ENCODE measurements around the gene ELFN2.

ELFN2 gene

DNA sequence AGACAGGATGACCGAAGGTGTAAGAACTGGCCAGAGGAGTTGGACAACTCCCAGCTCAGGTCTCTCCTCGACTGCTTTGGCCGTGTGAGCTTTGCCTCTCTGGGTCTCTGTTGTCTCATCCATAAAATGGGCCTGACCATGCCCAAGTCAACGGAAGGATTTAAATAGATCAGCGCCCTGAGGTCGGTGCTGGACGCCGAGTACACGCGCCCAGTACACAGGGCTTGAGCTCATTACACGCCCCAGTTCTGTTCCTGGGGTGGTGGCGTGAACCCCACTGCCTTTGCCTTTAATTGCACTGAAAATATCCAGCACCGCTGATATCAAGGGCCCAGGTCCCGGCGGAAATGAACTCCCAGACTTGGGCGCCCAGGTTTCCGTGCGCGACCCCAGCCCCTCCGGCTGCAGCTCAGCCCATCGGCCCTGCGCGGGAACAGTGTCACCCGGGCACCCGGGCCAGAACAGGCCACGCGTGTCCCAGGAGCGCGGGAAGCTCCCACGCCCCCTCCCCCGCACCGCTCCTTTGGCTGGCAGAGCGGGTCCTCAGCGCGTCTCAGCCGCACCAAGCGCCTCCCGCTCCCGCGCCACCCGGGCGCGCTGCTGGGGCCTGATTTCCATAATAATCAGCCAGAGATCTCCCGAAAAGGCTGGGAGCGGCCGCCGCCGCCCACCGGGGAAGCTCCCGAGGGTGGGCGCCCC is 102.8 kb downstream of the ELFN2 start:
- Histone ChIP-seq H3K9ac (ENCODE audit: low read depth, low read length) (no peak overlapping the region), H3K79me2 (ENCODE audit: insufficient read depth, low read length) (no peaks in the 10 kb centered on the region), H3K4me3 (ENCODE audit: low read depth in 1 of 2, low read length in 2 of 2) (no peak overlapping the region), H4K20me1 (ENCODE audit: insufficient read depth, low read length) (peaks cover 11% of the 10 kb centered on the region; the same call in 1 of the 2 replicates), H3K9me3 (ENCODE audit: insufficient read depth, low read length, severe bottlenecking) (no peaks in the 10 kb centered on the region), H3K4me1 (ENCODE audit: insufficient read depth, low read length) (no peaks in the 10 kb centered on the region), H3K36me3 (ENCODE audit: insufficient read depth, low read length) (no peaks in the 10 kb centered on the region), H3K27me3 (ENCODE audit: insufficient read depth, low read length, poor library complexity) (peaks cover 43% of the 10 kb centered on the region), H2AFZ (ENCODE audit: low read depth, low read length) (no peak overlapping the region), H3K4me2 (ENCODE audit: insufficient read depth, low read length) (no peak overlapping the region), H3K27ac (ENCODE audit: low read length) (no peak overlapping the region)
- DNase-seq (no peak), ATAC-seq (ENCODE audit: insufficient read depth, low read depth) (no peak)
- TF ChIP-seq EZH2 (IDR thresholded peaks at IDR 0.05; ENCODE audit: borderline replicate concordance, low read depth, low read length, severe bottlenecking): peak; percentile 83
- TF ChIP-seq, protein P1, sequence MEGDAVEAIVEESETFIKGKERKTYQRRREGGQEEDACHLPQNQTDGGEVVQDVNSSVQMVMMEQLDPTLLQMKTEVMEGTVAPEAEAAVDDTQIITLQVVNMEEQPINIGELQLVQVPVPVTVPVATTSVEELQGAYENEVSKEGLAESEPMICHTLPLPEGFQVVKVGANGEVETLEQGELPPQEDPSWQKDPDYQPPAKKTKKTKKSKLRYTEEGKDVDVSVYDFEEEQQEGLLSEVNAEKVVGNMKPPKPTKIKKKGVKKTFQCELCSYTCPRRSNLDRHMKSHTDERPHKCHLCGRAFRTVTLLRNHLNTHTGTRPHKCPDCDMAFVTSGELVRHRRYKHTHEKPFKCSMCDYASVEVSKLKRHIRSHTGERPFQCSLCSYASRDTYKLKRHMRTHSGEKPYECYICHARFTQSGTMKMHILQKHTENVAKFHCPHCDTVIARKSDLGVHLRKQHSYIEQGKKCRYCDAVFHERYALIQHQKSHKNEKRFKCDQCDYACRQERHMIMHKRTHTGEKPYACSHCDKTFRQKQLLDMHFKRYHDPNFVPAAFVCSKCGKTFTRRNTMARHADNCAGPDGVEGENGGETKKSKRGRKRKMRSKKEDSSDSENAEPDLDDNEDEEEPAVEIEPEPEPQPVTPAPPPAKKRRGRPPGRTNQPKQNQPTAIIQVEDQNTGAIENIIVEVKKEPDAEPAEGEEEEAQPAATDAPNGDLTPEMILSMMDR (IDR thresholded peaks at IDR 0.05; ENCODE audit: borderline replicate concordance, extremely low read depth, low read length, poor library complexity, severe bottlenecking): no peak

DNA sequence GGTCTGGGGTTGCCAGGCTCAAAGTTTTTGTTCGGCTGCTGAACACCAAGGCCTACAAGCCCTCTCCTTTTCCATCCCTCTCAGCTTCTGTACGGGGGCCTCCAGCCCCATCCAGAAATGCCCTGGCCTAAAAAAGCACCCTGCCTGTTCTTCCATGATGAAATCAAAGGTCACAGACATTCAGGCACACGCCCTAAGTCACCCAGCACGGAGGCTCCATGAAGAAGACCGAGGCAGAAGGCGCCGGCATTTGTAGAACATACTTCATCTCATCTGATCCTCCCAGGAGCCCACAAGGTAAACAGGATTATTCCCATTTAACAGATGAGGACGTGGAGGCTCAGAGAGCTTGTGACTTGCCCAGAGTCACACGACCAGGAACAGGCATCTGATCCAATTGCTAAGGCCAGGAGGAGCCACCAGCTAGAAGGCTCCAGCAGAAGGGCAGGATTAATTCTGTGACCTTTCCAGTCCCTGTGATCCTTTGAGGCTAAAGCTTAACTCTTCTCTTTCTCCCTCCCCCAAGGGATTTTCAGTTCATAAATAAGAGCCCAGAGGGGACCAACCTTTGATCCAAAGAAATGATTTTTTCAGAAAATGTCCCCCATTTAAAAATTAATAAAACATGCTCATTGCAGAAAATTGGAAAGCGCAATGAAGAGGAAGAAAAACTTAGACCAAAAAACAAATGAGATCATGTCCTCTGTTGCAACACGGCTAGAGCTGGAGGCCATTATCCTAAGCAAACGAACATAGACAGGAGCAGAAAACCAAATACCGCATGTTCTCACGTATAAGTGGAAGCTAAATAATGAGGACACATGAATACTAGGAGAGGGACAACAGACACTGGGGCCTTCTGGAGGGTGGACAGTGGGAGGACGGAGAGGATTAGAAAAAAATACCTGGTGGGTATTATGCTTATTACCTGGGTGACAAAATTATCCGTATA is 106.3 kb downstream of the ELFN2 start:
- Histone ChIP-seq H3K4me1 (ENCODE audit: insufficient read depth, low read length) (no peaks in the 10 kb centered on the region), H3K4me2 (ENCODE audit: insufficient read depth, low read length) (no peak overlapping the region)

DNA sequence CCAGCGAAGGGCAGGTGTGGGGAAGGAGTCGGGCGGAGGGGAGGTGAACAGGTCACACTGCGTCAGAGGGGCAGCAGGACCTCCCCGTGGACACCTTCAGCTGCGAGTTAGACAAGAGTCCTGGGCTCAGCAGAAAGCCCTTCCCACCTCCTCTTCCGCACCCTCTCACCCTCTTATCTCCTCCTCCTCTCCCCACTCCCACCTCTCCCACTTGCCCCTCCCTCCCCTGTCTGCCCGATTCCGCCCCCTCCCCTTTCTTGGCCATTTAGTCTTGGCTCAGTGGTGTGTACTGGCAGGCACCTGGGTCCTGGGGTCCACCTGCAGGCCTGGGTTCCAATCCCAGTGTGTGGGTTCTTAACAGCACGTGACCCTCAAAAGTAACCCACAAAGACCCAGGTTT is 107.8 kb downstream of the ELFN2 start:
- Histone ChIP-seq H4K20me1 (ENCODE audit: insufficient read depth, low read length) (peaks cover 19% of the 10 kb centered on the region), H3K4me1 (ENCODE audit: insufficient read depth, low read length) (peaks cover 6% of the 10 kb centered on the region), H3K27ac (ENCODE audit: low read length) (no peak overlapping the region), H3K9ac (ENCODE audit: low read depth, low read length) (no peak overlapping the region), H2AFZ (ENCODE audit: low read depth, low read length) (no peak overlapping the region), H3K27me3 (ENCODE audit: insufficient read depth, low read length, poor library complexity) (peaks cover 25% of the 10 kb centered on the region), H3K4me2 (ENCODE audit: insufficient read depth, low read length) (no peak overlapping the region), H3K9me3 (ENCODE audit: insufficient read depth, low read length, severe bottlenecking) (no peaks in the 10 kb centered on the region), H3K4me3 (ENCODE audit: low read depth in 1 of 2, low read length in 2 of 2) (no peak overlapping the region), H3K36me3 (ENCODE audit: insufficient read depth, low read length) (no peaks in the 10 kb centered on the region), H3K79me2 (ENCODE audit: insufficient read depth, low read length) (no peaks in the 10 kb centered on the region)
- no peak for TF ChIP-seq EZH2 (IDR thresholded peaks at IDR 0.05; ENCODE audit: borderline replicate concordance, low read depth, low read length, severe bottlenecking)
- TF ChIP-seq, protein P1 (IDR thresholded peaks at IDR 0.05; ENCODE audit: borderline replicate concordance, extremely low read depth, low read length, poor library complexity, severe bottlenecking): no peak
- DNase-seq (no peak), ATAC-seq (ENCODE audit: insufficient read depth, low read depth) (no peak)

More for the DNA sequence above, 106.3 kb downstream of the ELFN2 start:
- Histone ChIP-seq H3K27me3 (ENCODE audit: insufficient read depth, low read length, poor library complexity) (peaks cover 36% of the 10 kb centered on the region), H3K79me2 (ENCODE audit: insufficient read depth, low read length) (no peaks in the 10 kb centered on the region), H3K9ac (ENCODE audit: low read depth, low read length) (no peak overlapping the region), H2AFZ (ENCODE audit: low read depth, low read length) (no peak overlapping the region), H3K27ac (ENCODE audit: low read length) (no peak overlapping the region), H3K4me3 (ENCODE audit: low read depth in 1 of 2, low read length in 2 of 2) (no peak overlapping the region), H3K9me3 (ENCODE audit: insufficient read depth, low read length, severe bottlenecking) (no peaks in the 10 kb centered on the region), H3K36me3 (ENCODE audit: insufficient read depth, low read length) (no peaks in the 10 kb centered on the region), H4K20me1 (ENCODE audit: insufficient read depth, low read length) (peaks cover 17% of the 10 kb centered on the region)
- DNase-seq (no peak), ATAC-seq (ENCODE audit: insufficient read depth, low read depth) (no peak)
- TF ChIP-seq, protein P1 (IDR thresholded peaks at IDR 0.05; ENCODE audit: borderline replicate concordance, extremely low read depth, low read length, poor library complexity, severe bottlenecking): no peak
- TF ChIP-seq EZH2 (IDR thresholded peaks at IDR 0.05; ENCODE audit: borderline replicate concordance, low read depth, low read length, severe bottlenecking): no peak
